ENCODE results near the gene PTPN3.

DNA sequence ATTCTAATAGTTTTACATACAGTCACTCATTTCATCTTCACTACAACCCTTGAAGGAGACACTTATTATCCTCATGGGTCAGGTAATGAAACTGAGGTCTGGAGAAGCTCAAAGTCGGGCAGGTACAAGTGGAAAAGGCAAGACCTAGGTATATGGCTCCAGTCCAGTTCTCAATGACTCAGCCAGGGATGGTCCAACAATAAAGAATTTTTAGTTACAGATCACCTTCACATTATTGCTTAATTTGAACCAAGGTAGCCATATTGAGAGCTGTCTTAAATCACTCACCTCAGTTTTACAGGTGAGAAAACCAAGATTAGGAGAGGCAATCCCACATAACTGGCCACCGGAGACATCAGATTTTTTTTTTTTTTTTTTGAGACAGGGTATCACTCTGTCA, 55.4 kb downstream of the PTPN3 start:
- TF ChIP-seq, protein P1, sequence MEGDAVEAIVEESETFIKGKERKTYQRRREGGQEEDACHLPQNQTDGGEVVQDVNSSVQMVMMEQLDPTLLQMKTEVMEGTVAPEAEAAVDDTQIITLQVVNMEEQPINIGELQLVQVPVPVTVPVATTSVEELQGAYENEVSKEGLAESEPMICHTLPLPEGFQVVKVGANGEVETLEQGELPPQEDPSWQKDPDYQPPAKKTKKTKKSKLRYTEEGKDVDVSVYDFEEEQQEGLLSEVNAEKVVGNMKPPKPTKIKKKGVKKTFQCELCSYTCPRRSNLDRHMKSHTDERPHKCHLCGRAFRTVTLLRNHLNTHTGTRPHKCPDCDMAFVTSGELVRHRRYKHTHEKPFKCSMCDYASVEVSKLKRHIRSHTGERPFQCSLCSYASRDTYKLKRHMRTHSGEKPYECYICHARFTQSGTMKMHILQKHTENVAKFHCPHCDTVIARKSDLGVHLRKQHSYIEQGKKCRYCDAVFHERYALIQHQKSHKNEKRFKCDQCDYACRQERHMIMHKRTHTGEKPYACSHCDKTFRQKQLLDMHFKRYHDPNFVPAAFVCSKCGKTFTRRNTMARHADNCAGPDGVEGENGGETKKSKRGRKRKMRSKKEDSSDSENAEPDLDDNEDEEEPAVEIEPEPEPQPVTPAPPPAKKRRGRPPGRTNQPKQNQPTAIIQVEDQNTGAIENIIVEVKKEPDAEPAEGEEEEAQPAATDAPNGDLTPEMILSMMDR (IDR thresholded peaks at IDR 0.05): no peak
- no peak for TF ChIP-seq EZH2 (IDR thresholded peaks at IDR 0.05; ENCODE audit: borderline replicate concordance, insufficient read depth, low read depth, low read length, poor library complexity, severe bottlenecking)

All from B cell (primary cell).